MCF 10A (cell line): ENCODE data around the gene IAPP. TPM values are rescaled to one million over a fixed set of nuclear protein-coding genes. Genes with fewer than 3 reads are reported as not detected.

ENCODE experiments used
- BruUV-seq: library from RNA; stranded (reverse); fragments of 400-500 nt; replicated peaks from 2 replicates; lab custom pipeline; 2021; lab: Mats Ljungman, UMichigan
- CTCF ChIA-PET: fragments of 300-600 bp; sonication (Branson Sonifier 250); formaldehyde crosslinking; extraction: SDS; loops from one replicate; lab custom pipeline; 2021; ENCODE audit warnings: antibody characterized with exemption, inconsistent platforms; lab: Yijun Ruan, JAX
- POLR2A ChIA-PET: fragments of 300-600, 350-650 bp; sonication (Branson Sonifier 250); formaldehyde crosslinking; extraction: SDS; loops from one replicate; lab custom pipeline; 2020; ENCODE audit warnings: antibody characterized with exemption, inconsistent platforms; lab: Yijun Ruan, JAX
- DNase-seq: peaks from one replicate; pipeline ENCODE4 v3.0.0-alpha.2; 2018; ENCODE audit not compliant: unreplicated experiment
- H3K27ac Mint-ChIP-seq: one replicate; pipeline ENCODE4 v1.8.0; 2022; ENCODE audit warnings: mild to moderate bottlenecking, low read depth, mixed read lengths; ENCODE audit not compliant: unreplicated experiment
- H3K27me3 Mint-ChIP-seq: one replicate; pipeline ENCODE4 v1.8.0; 2022; ENCODE audit warnings: mixed read lengths; ENCODE audit not compliant: insufficient read depth, unreplicated experiment
- H3K36me3 Mint-ChIP-seq: one replicate; pipeline ENCODE4 v1.8.0; 2022; ENCODE audit warnings: mild to moderate bottlenecking, moderate library complexity, mixed read lengths; ENCODE audit not compliant: insufficient read depth, unreplicated experiment
- H3K4me1 Mint-ChIP-seq: one replicate; pipeline ENCODE4 v1.8.0; 2022; ENCODE audit warnings: mixed read lengths; ENCODE audit not compliant: insufficient read depth, unreplicated experiment
- H3K4me3 Mint-ChIP-seq: one replicate; pipeline ENCODE4 v1.8.0; 2022; ENCODE audit warnings: mild to moderate bottlenecking, moderate library complexity, mixed read lengths; ENCODE audit not compliant: unreplicated experiment
- H3K9me3 Mint-ChIP-seq: one replicate; pipeline ENCODE4 v1.8.0; 2022; ENCODE audit warnings: mixed read lengths; ENCODE audit not compliant: unreplicated experiment
- CTCF ChIP-seq: fragments of 200-600 bp; IDR thresholded peaks from one replicate; pipeline ENCODE4 v1.8.0; 2022; ENCODE audit warnings: antibody characterized with exemption, mild to moderate bottlenecking; ENCODE audit not compliant: unreplicated experiment
- intact Hi-C: fragments of 100-400 bp; cut with micrococcal nuclease; formaldehyde crosslinking; loops from 2 replicates; pipeline ENCODE4 v1.14.1; 2022
- total RNA-seq: library from RNA; stranded (reverse); gene quantifications from 2 replicates; pipeline ENCODE4 v1.2.3, GENCODE V29; 2022

IAPP gene
- total RNA-seq, 1 experiment from 2014 or later, result not detected

GRCh38 chr12:21343636-21344035, 29.1 kb upstream of the IAPP start:
- TF ChIP-seq CTCF, result no peak
- CTCF ChIA-PET, result interaction anchor here (0.6 to 0.9 kb wide), 2 partner anchors 47 to 98 kb away, joined by 3 read pairs; no protein-coding TSS in a partner anchor

GRCh38 chr12:21346542-21347205, 26.0 kb upstream of the IAPP start:
- no peak for TF ChIP-seq CTCF
- no peaks in the 10 kb centered on the region for H3K4me1 Mint-ChIP-seq
- H3K27ac Mint-ChIP-seq, result no peak overlapping the region
- CTCF ChIA-PET, result no interaction called here
- H3K36me3 Mint-ChIP-seq, result no peaks in the 10 kb centered on the region
- intact Hi-C loops, result no loop called here
- POLR2A ChIA-PET, result interaction anchor here (0.6 kb wide), 1 partner anchor 182 kb away, joined by 3 read pairs; no protein-coding TSS in a partner anchor
- no peak overlapping the region for H3K4me3 Mint-ChIP-seq
- H3K27me3 Mint-ChIP-seq, result peaks cover 78% of the 10 kb centered on the region
- no TSS peak for BruUV-seq
- H3K9me3 Mint-ChIP-seq, result no peaks in the 10 kb centered on the region
- DNase-seq, result no peak

More at GRCh38 chr12:21343636-21344035, 29.1 kb upstream of the IAPP start:
- Mint-ChIP-seq H3K4me1 (no peaks in the 10 kb centered on the region), H3K4me3 (no peak overlapping the region), H3K36me3 (no peaks in the 10 kb centered on the region), H3K9me3 (no peaks in the 10 kb centered on the region), H3K27ac (no peak overlapping the region), H3K27me3 (peaks cover 92% of the 10 kb centered on the region)
- BruUV-seq, result no TSS peak
- POLR2A ChIA-PET, result no interaction called here
- intact Hi-C loops, result no loop called here
- no peak for DNase-seq

GRCh38 chr12:21350975-21351374, 21.7 kb upstream of the IAPP start:
- H3K36me3 Mint-ChIP-seq, result no peaks in the 10 kb centered on the region
- no peak for TF ChIP-seq CTCF
- H3K27me3 Mint-ChIP-seq, result peaks cover 86% of the 10 kb centered on the region
- H3K27ac Mint-ChIP-seq, result no peak overlapping the region
- DNase-seq, result no peak
- BruUV-seq, result no TSS peak
- H3K4me3 Mint-ChIP-seq, result no peak overlapping the region
- H3K9me3 Mint-ChIP-seq, result no peaks in the 10 kb centered on the region
- H3K4me1 Mint-ChIP-seq, result no peaks in the 10 kb centered on the region
- CTCF ChIA-PET, result no interaction called here
- POLR2A ChIA-PET, result no interaction called here
- intact Hi-C loops, result no loop called here

- no peak for TF ChIP-seq CTCF
- no peak overlapping the region for H3K4me3 Mint-ChIP-seq
- intact Hi-C loops, result no loop called here
- H3K27me3 Mint-ChIP-seq, result peaks cover 80% of the 10 kb centered on the region
- H3K9me3 Mint-ChIP-seq, result no peaks in the 10 kb centered on the region
- CTCF ChIA-PET, result interaction anchor here (0.6 kb wide), 1 partner anchor 8 kb away, joined by 3 read pairs; no protein-coding TSS in a partner anchor
- no peaks in the 10 kb centered on the region for H3K4me1 Mint-ChIP-seq
- POLR2A ChIA-PET, result no interaction called here
- BruUV-seq, result no TSS peak
- DNase-seq, result no peak
- no peak overlapping the region for H3K27ac Mint-ChIP-seq
- H3K36me3 Mint-ChIP-seq, result no peaks in the 10 kb centered on the region
Measured at GRCh38 chr12:21353487-21353886, 19.2 kb upstream of the IAPP start.
